Esophagus muscularis mucosa (tissue), 4 donors: Measurements from ENCODE around the gene EFCAB8. TPM values are rescaled to one million over a fixed set of nuclear protein-coding genes. Genes with fewer than 3 reads are reported as not detected.

Experiments used
- DNase-seq: peaks from one replicate; pipeline ENCODE4 v3.0.0-alpha.2; 2017; ENCODE audit errors: extremely low spot score
- H3K27ac ChIP-seq, 4 donors: fragments of 200-600 bp; sonication (generic); replicated peaks in 1 of 4; 1 replicate in 3 of 4; 2 replicates in 1 of 4; pipeline ENCODE4 v1.5.1; 2016 to 2019; ENCODE audit warnings: mild to moderate bottlenecking in 1 of 4
- H3K27me3 ChIP-seq, 4 donors: fragments of 200-600 bp; sonication (generic); one replicate each; pipeline versions ENCODE4 v1.5.1 to v1.6.0; 2016 to 2019
- H3K36me3 ChIP-seq, 4 donors: fragments of 200-600 bp; sonication (generic); one replicate each; pipeline ENCODE4 v1.5.1; 2016 to 2019
- H3K4me1 ChIP-seq, 4 donors: fragments of 200-600 bp; sonication (generic); one replicate each; pipeline ENCODE4 v1.5.1; 2016 to 2019
- H3K4me3 ChIP-seq, 4 donors: fragments of 200-600 bp; sonication (generic); 1 replicate in 2 of 4; 2 replicates in 2 of 4; pipeline ENCODE4 v1.5.1; 2016 to 2019; ENCODE audit warnings: mild to moderate bottlenecking in 4 of 4, moderate library complexity in 1 of 4
- H3K9me3 ChIP-seq, 4 donors: fragments of 200-600 bp; sonication (generic); 1 replicate in 3 of 4; 2 replicates in 1 of 4; pipeline ENCODE4 v1.5.1; 2016 to 2019
- CTCF ChIP-seq, 3 experiments: fragments of 200-600 bp in 2 of 3; fragments of 450-650 bp in 1 of 3; sonication (generic) in 2 of 3; IDR thresholded peaks; one replicate each; pipeline ENCODE4 v1.5.1; 2017 to 2019; ENCODE audit warnings: antibody characterized with exemption in 3 of 3, mild to moderate bottlenecking in 2 of 3, moderate library complexity in 1 of 3
- EP300 ChIP-seq: sonication (generic); formaldehyde crosslinking; IDR thresholded peaks from one replicate; pipeline ENCODE4 v1.6.1; 2017; ENCODE audit warnings: antibody characterized with exemption
- POLR2A ChIP-seq: fragments of 450-650 bp; IDR thresholded peaks from one replicate; pipeline ENCODE4 v1.6.1; 2017; ENCODE audit warnings: antibody characterized with exemption, moderate library complexity, mild to moderate bottlenecking, low read depth
- POLR2AphosphoS5 ChIP-seq, 2 donors: sonication (generic); formaldehyde crosslinking; IDR thresholded peaks; one replicate each; pipeline ENCODE4 v1.6.1; 2017; ENCODE audit warnings: antibody characterized with exemption in 2 of 2
- WGBS: methylation state at CpG from one replicate; pipeline ENCODE4 v1.1.5; 2018; 5-methylcytosine and 5-hydroxymethylcytosine counted together
- intact Hi-C: fragments of 100-400 bp; cut with DNase I; formaldehyde crosslinking; loops from one replicate; pipeline ENCODE4 v1.15.1; 2023
- total RNA-seq, 4 donors: library from RNA; depleted of rRNA; stranded (reverse); fragments of >200 nt; gene quantifications; one replicate each; pipeline versions ENCODE4 v1.1.0 to v1.2.1, GENCODE V29; 2016

The EFCAB8 gene
- total RNA-seq, 4 donors from 2014 or later = 0.17 to 0.92 TPM; not detected in 2

GRCh38 chr20:32819992-32820697 is 38.6 kb upstream of the EFCAB8 start:
- no peak for TF ChIP-seq EP300
- no peak for TF ChIP-seq POLR2A
- no peak for TF ChIP-seq CTCF (IDR thresholded peaks at IDR 0.05)
- TF ChIP-seq POLR2AphosphoS5 (IDR thresholded peaks at IDR 0.05) = peak in 1 of 2 donors; percentile 14
- intact Hi-C loops = no loop called here
- H3K9me3 ChIP-seq = no peaks in the 10 kb centered on the region
- H3K27ac ChIP-seq = peak overlapping the region; percentile 91 to 98 (median 96)
- no peaks in the 10 kb centered on the region for H3K36me3 ChIP-seq
- peaks cover 32 to 54% (median 52%) of the 10 kb centered on the region in 4 donors for H3K4me1 ChIP-seq
- H3K27me3 ChIP-seq = no peaks in the 10 kb centered on the region
- WGBS = 1% methylated on average over 17 of the region's 58 CpGs
- no peak for DNase-seq
- H3K4me3 ChIP-seq = peak overlapping the region; percentile 76 to 94 (median 82)

GRCh38 chr20:32820698-32821377 is 37.9 kb upstream of the EFCAB8 start:
- intact Hi-C loops = no loop called here
- H3K9me3 ChIP-seq = no peaks in the 10 kb centered on the region
- no peak for TF ChIP-seq POLR2A
- peaks cover 32 to 54% (median 52%) of the 10 kb centered on the region in 4 donors for H3K4me1 ChIP-seq
- no peaks in the 10 kb centered on the region for H3K27me3 ChIP-seq
- DNase-seq = no peak
- H3K4me3 ChIP-seq = peak overlapping the region; percentile 76 to 94 (median 82)
- H3K36me3 ChIP-seq = peaks cover 0 to 6% (median under 1%) of the 10 kb centered on the region in 4 donors
- WGBS = 79% methylated on average over 22 of the region's 25 CpGs
- H3K27ac ChIP-seq = peak overlapping the region; percentile 91 to 98 (median 96)

GRCh38 chr20:32822225-32822624 is 36.5 kb upstream of the EFCAB8 start:
- no peak overlapping the region for H3K4me3 ChIP-seq
- H3K27ac ChIP-seq = peak overlapping the region; percentile 28 to 98 (median 76)
- TF ChIP-seq CTCF (IDR thresholded peaks at IDR 0.05) (no peak), POLR2A (no peak), POLR2AphosphoS5 (IDR thresholded peaks at IDR 0.05) (no peak), EP300 (no peak)
- no peaks in the 10 kb centered on the region for H3K9me3 ChIP-seq
- H3K36me3 ChIP-seq = peaks cover 7 to 20% (median 12%) of the 10 kb centered on the region in 4 donors
- intact Hi-C loops = no loop called here
- DNase-seq = no peak
- 63% methylated on average over 5 of the region's 5 CpGs for WGBS
- peaks cover 32 to 54% (median 52%) of the 10 kb centered on the region in 4 donors for H3K4me1 ChIP-seq
- no peaks in the 10 kb centered on the region for H3K27me3 ChIP-seq

GRCh38 chr20:32823078-32823477 is 35.6 kb upstream of the EFCAB8 start:
- TF ChIP-seq CTCF (IDR thresholded peaks at IDR 0.05) (no peak), POLR2AphosphoS5 (IDR thresholded peaks at IDR 0.05) (peak in 1 of 2 donors; percentile 32)
- no peak for DNase-seq
- intact Hi-C loops = no loop called here
- H3K36me3 ChIP-seq = peaks cover 11 to 29% (median 18%) of the 10 kb centered on the region in 4 donors
- H3K27me3 ChIP-seq = no peaks in the 10 kb centered on the region
- no peaks in the 10 kb centered on the region for H3K9me3 ChIP-seq
- no peak overlapping the region for H3K4me3 ChIP-seq
- peak overlapping the region; percentile 28 to 98 (median 76) for H3K27ac ChIP-seq
- WGBS = 42% methylated on average over 3 of the region's 3 CpGs
- H3K4me1 ChIP-seq = peaks cover 32 to 62% (median 60%) of the 10 kb centered on the region in 4 donors
